Measurements from ENCODE around the gene PTS.
A peak's percentile ranks its signal among the peaks of the same experiment; 100 is the strongest.

PTS gene

DNA sequence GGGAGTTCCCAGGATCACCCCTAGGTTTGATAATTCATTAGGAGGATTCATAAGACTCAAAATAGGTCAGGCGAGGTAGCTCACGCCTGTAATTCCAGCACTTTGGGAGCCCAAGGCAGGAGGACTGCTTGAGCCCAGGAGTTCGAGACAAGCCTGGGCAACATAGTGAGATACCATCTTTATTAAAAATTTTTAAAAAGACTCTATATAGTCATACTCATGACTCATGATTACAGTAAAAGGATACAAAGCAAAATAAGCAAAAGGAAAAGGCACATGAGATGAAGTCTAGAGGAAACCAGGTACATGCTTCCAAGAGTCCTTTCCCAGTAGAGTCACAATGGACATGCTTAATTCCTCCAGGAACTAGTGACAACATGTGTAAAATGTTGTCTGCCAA is 13.9 kb upstream of the PTS start:
- no peak overlapping the region for H3K4ac ChIP-seq (ENCODE audit: low read length)
- no peak overlapping the region for H3K9ac ChIP-seq (ENCODE audit: low read depth, low read length, poor library complexity)
- H2BK120ac ChIP-seq (ENCODE audit: low read depth, low read length) = no peak overlapping the region
- H3K23ac ChIP-seq (ENCODE audit: low read depth, low read length, poor library complexity) = no peak overlapping the region
- H3K36me3 ChIP-seq (replicated peaks in 1 of 2; ENCODE audit: control insufficient read depth in 2 of 2, insufficient read depth in 2 of 2, low read length in 2 of 2) = no peaks in the 10 kb centered on the region
- no peak overlapping the region for H3K18ac ChIP-seq (ENCODE audit: low read length)
- H3K9me3 ChIP-seq (replicated peaks in 1 of 2; ENCODE audit: control insufficient read depth in 2 of 2, insufficient read depth in 1 of 2, low read depth in 1 of 2, low read length in 2 of 2) = no peaks in the 10 kb centered on the region
- DNase-seq (ENCODE audit: low spot score) = no peak
- no peaks in the 10 kb centered on the region for H3K79me1 ChIP-seq (ENCODE audit: low read depth, low read length)
- WGBS, 2 donors (ENCODE audit: extremely low coverage in 2 of 2, insufficient read length in 2 of 2, insufficient replicate concordance in 1 of 2) = no CpG with 5 or more reads among the region's 3 CpGs
- H3K27me3 ChIP-seq (ENCODE audit: control insufficient read depth in 3 of 3, insufficient read depth in 3 of 3, low read depth in 1 of 3, low read length in 3 of 3) = peaks cover 0 to 4% (median 0%) of the 10 kb centered on the region in 3 experiments
- no peak overlapping the region for H2BK12ac ChIP-seq (ENCODE audit: low read length)
- H3K27ac ChIP-seq (replicated peaks; ENCODE audit: low read length) = no peak overlapping the region
- no peak overlapping the region for H3K14ac ChIP-seq (ENCODE audit: low read length)
- H2AK5ac ChIP-seq (ENCODE audit: low read depth, low read length) = no peak overlapping the region
- no peak overlapping the region for H3K4me2 ChIP-seq (ENCODE audit: insufficient read depth, low read length, poor library complexity, severe bottlenecking)
- no peaks in the 10 kb centered on the region for H3K4me1 ChIP-seq (ENCODE audit: control insufficient read depth in 2 of 2, insufficient read depth in 1 of 2, low read depth in 1 of 2, low read length in 2 of 2)
- no peak overlapping the region for H2BK15ac ChIP-seq (ENCODE audit: low read length)
- H4K8ac ChIP-seq (ENCODE audit: low read depth, low read length) = no peak overlapping the region
- no peak overlapping the region for H4K91ac ChIP-seq (ENCODE audit: low read depth, low read length, poor library complexity)
- no peak overlapping the region for H2AFZ ChIP-seq (ENCODE audit: low read length)
- H3K4me3 ChIP-seq (ENCODE audit: low read length in 2 of 2) = no peak overlapping the region
- H2BK5ac ChIP-seq (ENCODE audit: low read length) = no peak overlapping the region

DNA sequence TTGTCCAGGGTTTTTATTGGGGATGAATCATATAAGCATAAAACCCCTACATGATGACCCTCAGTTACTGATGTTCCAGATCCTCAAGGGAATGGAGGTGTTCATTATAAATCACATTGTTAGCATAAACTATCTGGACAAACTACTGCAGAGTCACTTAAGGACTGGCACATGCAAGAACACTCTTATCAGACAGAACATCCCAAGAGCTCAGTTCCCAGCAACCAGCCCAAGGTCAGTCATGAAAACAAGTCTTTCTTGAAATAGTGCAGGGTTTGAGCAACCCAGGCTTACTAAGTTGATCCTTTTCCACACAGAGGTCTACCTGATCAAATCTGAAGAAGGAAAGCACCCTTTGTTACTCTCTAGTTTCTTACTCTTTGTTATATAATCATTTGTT is 13.5 kb upstream of the PTS start:
- no peak for DNase-seq (ENCODE audit: low spot score)
- Histone ChIP-seq H3K4me2 (ENCODE audit: insufficient read depth, low read length, poor library complexity, severe bottlenecking) (no peak overlapping the region), H2BK120ac (ENCODE audit: low read depth, low read length) (no peak overlapping the region), H3K27ac (replicated peaks; ENCODE audit: low read length) (no peak overlapping the region), H3K36me3 (replicated peaks in 1 of 2; ENCODE audit: control insufficient read depth in 2 of 2, insufficient read depth in 2 of 2, low read length in 2 of 2) (no peaks in the 10 kb centered on the region), H4K91ac (ENCODE audit: low read depth, low read length, poor library complexity) (no peak overlapping the region), H3K23ac (ENCODE audit: low read depth, low read length, poor library complexity) (no peak overlapping the region), H3K4ac (ENCODE audit: low read length) (no peak overlapping the region), H2BK12ac (ENCODE audit: low read length) (no peak overlapping the region), H3K79me1 (ENCODE audit: low read depth, low read length) (no peaks in the 10 kb centered on the region), H2AFZ (ENCODE audit: low read length) (no peak overlapping the region), H2BK5ac (ENCODE audit: low read length) (no peak overlapping the region), H3K18ac (ENCODE audit: low read length) (no peak overlapping the region), H2BK15ac (ENCODE audit: low read length) (no peak overlapping the region), H3K9ac (ENCODE audit: low read depth, low read length, poor library complexity) (no peak overlapping the region), H3K14ac (ENCODE audit: low read length) (no peak overlapping the region), H3K27me3 (ENCODE audit: control insufficient read depth in 3 of 3, insufficient read depth in 3 of 3, low read depth in 1 of 3, low read length in 3 of 3) (peaks cover 0 to 4% (median 0%) of the 10 kb centered on the region in 3 experiments), H2AK5ac (ENCODE audit: low read depth, low read length) (no peak overlapping the region), H3K4me3 (ENCODE audit: low read length in 2 of 2) (no peak overlapping the region), H4K8ac (ENCODE audit: low read depth, low read length) (no peak overlapping the region), H3K4me1 (ENCODE audit: control insufficient read depth in 2 of 2, insufficient read depth in 1 of 2, low read depth in 1 of 2, low read length in 2 of 2) (no peaks in the 10 kb centered on the region), H3K9me3 (replicated peaks in 1 of 2; ENCODE audit: control insufficient read depth in 2 of 2, insufficient read depth in 1 of 2, low read depth in 1 of 2, low read length in 2 of 2) (no peaks in the 10 kb centered on the region)

DNA sequence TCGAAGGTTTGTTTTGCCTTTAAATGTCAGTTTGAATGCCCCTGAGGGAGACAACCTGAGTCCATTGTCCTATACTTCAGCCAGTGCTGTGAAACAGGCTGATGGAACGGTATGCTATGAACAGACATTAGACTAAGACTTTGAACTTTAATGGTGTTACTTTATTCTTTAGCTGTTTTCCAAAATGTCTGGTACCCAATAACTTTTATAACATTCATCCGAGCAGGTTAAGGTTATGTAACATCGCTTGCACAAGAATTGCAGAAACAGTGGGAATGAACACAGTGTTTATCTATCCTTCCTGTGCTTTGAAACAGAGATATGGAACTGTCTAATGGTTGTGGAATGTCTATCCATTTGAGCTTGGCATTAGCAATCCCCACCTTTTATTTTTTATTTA is 12.5 kb upstream of the PTS start:
- Histone ChIP-seq H4K91ac (ENCODE audit: low read depth, low read length, poor library complexity) (no peak overlapping the region), H3K27me3 (ENCODE audit: control insufficient read depth in 3 of 3, insufficient read depth in 3 of 3, low read depth in 1 of 3, low read length in 3 of 3) (peaks cover 0 to 4% (median 0%) of the 10 kb centered on the region in 3 experiments), H3K23ac (ENCODE audit: low read depth, low read length, poor library complexity) (no peak overlapping the region), H2BK5ac (ENCODE audit: low read length) (no peak overlapping the region), H3K36me3 (replicated peaks in 1 of 2; ENCODE audit: control insufficient read depth in 2 of 2, insufficient read depth in 2 of 2, low read length in 2 of 2) (no peaks in the 10 kb centered on the region), H3K9ac (ENCODE audit: low read depth, low read length, poor library complexity) (no peak overlapping the region), H3K18ac (ENCODE audit: low read length) (no peak overlapping the region), H3K4me2 (ENCODE audit: insufficient read depth, low read length, poor library complexity, severe bottlenecking) (no peak overlapping the region), H3K14ac (ENCODE audit: low read length) (no peak overlapping the region), H3K4me1 (ENCODE audit: control insufficient read depth in 2 of 2, insufficient read depth in 1 of 2, low read depth in 1 of 2, low read length in 2 of 2) (no peaks in the 10 kb centered on the region), H2BK120ac (ENCODE audit: low read depth, low read length) (no peak overlapping the region), H3K4ac (ENCODE audit: low read length) (no peak overlapping the region), H2AK5ac (ENCODE audit: low read depth, low read length) (no peak overlapping the region), H4K8ac (ENCODE audit: low read depth, low read length) (no peak overlapping the region), H3K4me3 (ENCODE audit: low read length in 2 of 2) (no peak overlapping the region), H2BK15ac (ENCODE audit: low read length) (no peak overlapping the region), H3K9me3 (replicated peaks in 1 of 2; ENCODE audit: control insufficient read depth in 2 of 2, insufficient read depth in 1 of 2, low read depth in 1 of 2, low read length in 2 of 2) (no peaks in the 10 kb centered on the region), H3K79me1 (ENCODE audit: low read depth, low read length) (no peaks in the 10 kb centered on the region), H3K27ac (replicated peaks; ENCODE audit: low read length) (no peak overlapping the region), H2AFZ (ENCODE audit: low read length) (no peak overlapping the region), H2BK12ac (ENCODE audit: low read length) (no peak overlapping the region)
- no CpG with 5 or more reads among the region's 4 CpGs for WGBS, 2 donors (ENCODE audit: extremely low coverage in 2 of 2, insufficient read length in 2 of 2, insufficient replicate concordance in 1 of 2)
- DNase-seq (ENCODE audit: low spot score) = no peak

DNA sequence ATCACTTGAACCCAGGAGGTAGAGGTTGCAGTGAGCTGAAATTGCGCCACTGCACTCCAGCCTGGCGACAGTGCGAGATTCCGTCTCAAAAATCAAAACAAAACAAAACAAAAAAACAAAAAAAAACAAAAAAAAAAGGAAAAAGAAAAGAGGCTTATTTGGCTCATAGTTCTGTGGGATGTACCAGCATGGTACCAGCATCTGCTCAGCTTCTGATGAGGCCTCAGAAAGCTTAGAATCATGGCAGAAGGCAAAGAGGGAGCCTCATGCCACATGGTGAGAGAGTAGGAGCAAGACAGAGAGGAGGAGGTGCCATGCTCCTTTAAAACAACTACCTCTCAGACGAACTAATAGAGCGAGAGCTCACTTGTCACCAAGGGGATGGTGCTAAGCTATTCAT is 10.6 kb upstream of the PTS start:
- Histone ChIP-seq H3K18ac (ENCODE audit: low read length) (no peak overlapping the region), H2BK15ac (ENCODE audit: low read length) (no peak overlapping the region), H2AK5ac (ENCODE audit: low read depth, low read length) (no peak overlapping the region), H2AFZ (ENCODE audit: low read length) (no peak overlapping the region), H3K79me1 (ENCODE audit: low read depth, low read length) (no peaks in the 10 kb centered on the region), H3K4me2 (ENCODE audit: insufficient read depth, low read length, poor library complexity, severe bottlenecking) (no peak overlapping the region), H2BK120ac (ENCODE audit: low read depth, low read length) (no peak overlapping the region), H3K23ac (ENCODE audit: low read depth, low read length, poor library complexity) (no peak overlapping the region), H3K4ac (ENCODE audit: low read length) (no peak overlapping the region), H3K4me3 (ENCODE audit: low read length in 2 of 2) (peak overlapping the region in 1 of 2 donors; percentile 55), H3K36me3 (replicated peaks in 1 of 2; ENCODE audit: control insufficient read depth in 2 of 2, insufficient read depth in 2 of 2, low read length in 2 of 2) (no peaks in the 10 kb centered on the region), H4K8ac (ENCODE audit: low read depth, low read length) (no peak overlapping the region), H2BK5ac (ENCODE audit: low read length) (no peak overlapping the region), H3K9me3 (replicated peaks in 1 of 2; ENCODE audit: control insufficient read depth in 2 of 2, insufficient read depth in 1 of 2, low read depth in 1 of 2, low read length in 2 of 2) (no peaks in the 10 kb centered on the region), H2BK12ac (ENCODE audit: low read length) (no peak overlapping the region), H3K9ac (ENCODE audit: low read depth, low read length, poor library complexity) (no peak overlapping the region), H3K27ac (replicated peaks; ENCODE audit: low read length) (no peak overlapping the region), H3K27me3 (ENCODE audit: control insufficient read depth in 3 of 3, insufficient read depth in 3 of 3, low read depth in 1 of 3, low read length in 3 of 3) (peaks cover 0 to 6% (median 0%) of the 10 kb centered on the region in 3 experiments), H4K91ac (ENCODE audit: low read depth, low read length, poor library complexity) (no peak overlapping the region), H3K14ac (ENCODE audit: low read length) (no peak overlapping the region), H3K4me1 (ENCODE audit: control insufficient read depth in 2 of 2, insufficient read depth in 1 of 2, low read depth in 1 of 2, low read length in 2 of 2) (no peaks in the 10 kb centered on the region)
- no peak for DNase-seq (ENCODE audit: low spot score)
- no CpG with 5 or more reads among the region's 6 CpGs for WGBS, 2 donors (ENCODE audit: extremely low coverage in 2 of 2, insufficient read length in 2 of 2, insufficient replicate concordance in 1 of 2)

Data from neuronal stem cell (in vitro differentiated cells).